ENCODE data around the gene ALDH1L1.

The ALDH1L1 gene

GRCh38 chr3:126124896-126125295, 55.5 kb downstream of the ALDH1L1 start:
- no peak overlapping the region for H3K9ac ChIP-seq (ENCODE audit: insufficient read length, low read depth)
- H3K27me3 ChIP-seq (ENCODE audit: insufficient read depth, insufficient read length): no peaks in the 10 kb centered on the region
- no peak for DNase-seq (ENCODE audit: low read depth, low spot score)
- peaks cover 4% of the 10 kb centered on the region for H3K4me1 ChIP-seq (ENCODE audit: insufficient read depth, insufficient read length)
- H3K36me3 ChIP-seq (ENCODE audit: insufficient read depth, insufficient read length, low read length): no peaks in the 10 kb centered on the region
- no peak overlapping the region for H3K4me3 ChIP-seq (ENCODE audit: insufficient read length, low read depth)
- TF ChIP-seq YY1 (IDR thresholded peaks at IDR 0.05; ENCODE audit: insufficient read depth, insufficient read length): no peak
- H3K9me3 ChIP-seq (ENCODE audit: insufficient read depth, low read length): no peaks in the 10 kb centered on the region

- no peak overlapping the region for H3K9ac ChIP-seq (ENCODE audit: insufficient read length, low read depth)
- TF ChIP-seq ZNF274 (IDR thresholded peaks at IDR 0.05; ENCODE audit: low read depth, low read length) (no peak), YY1 (IDR thresholded peaks at IDR 0.05; ENCODE audit: insufficient read depth, insufficient read length) (no peak), SUZ12 (IDR thresholded peaks at IDR 0.05; ENCODE audit: extremely low read depth, insufficient read depth, insufficient read length) (no peak)
- H3K4me3 ChIP-seq (ENCODE audit: insufficient read length, low read depth): no peak overlapping the region
- no peaks in the 10 kb centered on the region for H3K27me3 ChIP-seq (ENCODE audit: insufficient read depth, insufficient read length)
- H3K36me3 ChIP-seq (ENCODE audit: insufficient read depth, insufficient read length, low read length): no peaks in the 10 kb centered on the region
- H3K9me3 ChIP-seq (ENCODE audit: insufficient read depth, low read length): no peaks in the 10 kb centered on the region
- H3K4me1 ChIP-seq (ENCODE audit: insufficient read depth, insufficient read length): peaks cover 4% of the 10 kb centered on the region
- DNase-seq (ENCODE audit: low read depth, low spot score): no peak
Measured at GRCh38 chr3:126124148-126124868, 56.1 kb downstream of the ALDH1L1 start.

GRCh38 chr3:126121632-126122031, 58.8 kb downstream of the ALDH1L1 start:
- Histone ChIP-seq H3K9ac (ENCODE audit: insufficient read length, low read depth) (no peak overlapping the region), H3K9me3 (ENCODE audit: insufficient read depth, low read length) (no peaks in the 10 kb centered on the region), H3K4me1 (ENCODE audit: insufficient read depth, insufficient read length) (peaks cover 4% of the 10 kb centered on the region), H3K4me3 (ENCODE audit: insufficient read length, low read depth) (no peak overlapping the region), H3K27me3 (ENCODE audit: insufficient read depth, insufficient read length) (no peaks in the 10 kb centered on the region), H3K36me3 (ENCODE audit: insufficient read depth, insufficient read length, low read length) (no peaks in the 10 kb centered on the region)
- DNase-seq (ENCODE audit: low read depth, low spot score): no peak
- no peak for TF ChIP-seq SUZ12 (IDR thresholded peaks at IDR 0.05; ENCODE audit: extremely low read depth, insufficient read depth, insufficient read length)
- TF ChIP-seq ZNF274 (IDR thresholded peaks at IDR 0.05; ENCODE audit: low read depth, low read length): no peak
- no peak for TF ChIP-seq YY1 (IDR thresholded peaks at IDR 0.05; ENCODE audit: insufficient read depth, insufficient read length)

- DNase-seq (ENCODE audit: low read depth, low spot score): no peak
- H3K9me3 ChIP-seq (ENCODE audit: insufficient read depth, low read length): no peaks in the 10 kb centered on the region
- H3K4me1 ChIP-seq (ENCODE audit: insufficient read depth, insufficient read length): peaks cover 4% of the 10 kb centered on the region
- H3K9ac ChIP-seq (ENCODE audit: insufficient read length, low read depth): no peak overlapping the region
- no peak overlapping the region for H3K4me3 ChIP-seq (ENCODE audit: insufficient read length, low read depth)
- no peak for TF ChIP-seq YY1 (IDR thresholded peaks at IDR 0.05; ENCODE audit: insufficient read depth, insufficient read length)
- no peak for TF ChIP-seq ZNF274 (IDR thresholded peaks at IDR 0.05; ENCODE audit: low read depth, low read length)
- no peak for TF ChIP-seq SUZ12 (IDR thresholded peaks at IDR 0.05; ENCODE audit: extremely low read depth, insufficient read depth, insufficient read length)
- no peaks in the 10 kb centered on the region for H3K36me3 ChIP-seq (ENCODE audit: insufficient read depth, insufficient read length, low read length)
- H3K27me3 ChIP-seq (ENCODE audit: insufficient read depth, insufficient read length): no peaks in the 10 kb centered on the region
Measured at GRCh38 chr3:126121074-126121473, 59.3 kb downstream of the ALDH1L1 start.

GRCh38 chr3:126119976-126120375, 60.4 kb downstream of the ALDH1L1 start:
- Histone ChIP-seq H3K4me1 (ENCODE audit: insufficient read depth, insufficient read length) (peaks cover 4% of the 10 kb centered on the region), H3K36me3 (ENCODE audit: insufficient read depth, insufficient read length, low read length) (no peaks in the 10 kb centered on the region), H3K9ac (ENCODE audit: insufficient read length, low read depth) (no peak overlapping the region), H3K27me3 (ENCODE audit: insufficient read depth, insufficient read length) (no peaks in the 10 kb centered on the region), H3K9me3 (ENCODE audit: insufficient read depth, low read length) (no peaks in the 10 kb centered on the region), H3K4me3 (ENCODE audit: insufficient read length, low read depth) (no peak overlapping the region)
- no peak for DNase-seq (ENCODE audit: low read depth, low spot score)
- TF ChIP-seq ZNF274 (IDR thresholded peaks at IDR 0.05; ENCODE audit: low read depth, low read length) (no peak), YY1 (IDR thresholded peaks at IDR 0.05; ENCODE audit: insufficient read depth, insufficient read length) (no peak), SUZ12 (IDR thresholded peaks at IDR 0.05; ENCODE audit: extremely low read depth, insufficient read depth, insufficient read length) (no peak)

- H3K9ac ChIP-seq (ENCODE audit: insufficient read length, low read depth): no peak overlapping the region
- DNase-seq (ENCODE audit: low read depth, low spot score): no peak
- no peaks in the 10 kb centered on the region for H3K27me3 ChIP-seq (ENCODE audit: insufficient read depth, insufficient read length)
- H3K4me3 ChIP-seq (ENCODE audit: insufficient read length, low read depth): no peak overlapping the region
- no peaks in the 10 kb centered on the region for H3K9me3 ChIP-seq (ENCODE audit: insufficient read depth, low read length)
- no peaks in the 10 kb centered on the region for H3K36me3 ChIP-seq (ENCODE audit: insufficient read depth, insufficient read length, low read length)
- peaks cover 3% of the 10 kb centered on the region for H3K4me1 ChIP-seq (ENCODE audit: insufficient read depth, insufficient read length)
- TF ChIP-seq YY1 (IDR thresholded peaks at IDR 0.05; ENCODE audit: insufficient read depth, insufficient read length): no peak
- TF ChIP-seq ZNF274 (IDR thresholded peaks at IDR 0.05; ENCODE audit: low read depth, low read length): no peak
- no peak for TF ChIP-seq SUZ12 (IDR thresholded peaks at IDR 0.05; ENCODE audit: extremely low read depth, insufficient read depth, insufficient read length)
Measured at GRCh38 chr3:126119008-126119675, 61.2 kb downstream of the ALDH1L1 start.

GRCh38 chr3:126118591-126118990, 61.8 kb downstream of the ALDH1L1 start:
- H3K36me3 ChIP-seq (ENCODE audit: insufficient read depth, insufficient read length, low read length): no peaks in the 10 kb centered on the region
- H3K9ac ChIP-seq (ENCODE audit: insufficient read length, low read depth): no peak overlapping the region
- H3K9me3 ChIP-seq (ENCODE audit: insufficient read depth, low read length): no peaks in the 10 kb centered on the region
- H3K4me1 ChIP-seq (ENCODE audit: insufficient read depth, insufficient read length): no peaks in the 10 kb centered on the region
- no peak overlapping the region for H3K4me3 ChIP-seq (ENCODE audit: insufficient read length, low read depth)
- no peaks in the 10 kb centered on the region for H3K27me3 ChIP-seq (ENCODE audit: insufficient read depth, insufficient read length)
- DNase-seq (ENCODE audit: low read depth, low spot score): no peak
- TF ChIP-seq SUZ12 (IDR thresholded peaks at IDR 0.05; ENCODE audit: extremely low read depth, insufficient read depth, insufficient read length): no peak
- no peak for TF ChIP-seq YY1 (IDR thresholded peaks at IDR 0.05; ENCODE audit: insufficient read depth, insufficient read length)
- no peak for TF ChIP-seq ZNF274 (IDR thresholded peaks at IDR 0.05; ENCODE audit: low read depth, low read length)
